ENCODE results near the gene CAPN10. TPM values are rescaled to one million over a fixed set of nuclear protein-coding genes. Genes with fewer than 3 reads are reported as not detected.
A peak's percentile ranks its signal among the peaks of the same experiment; 100 is the strongest.

Gene CAPN10
- polyA plus RNA-seq, 1 experiment, result 5.6 TPM

- ChIA-PET POLR2A (no interaction called here), CTCF (interaction anchor here (0.8 kb wide), 1 partner anchor 81 kb away, joined by 3 read pairs; no protein-coding TSS in a partner anchor)
- no peak overlapping the region for H3K4me3 ChIP-seq (ENCODE audit: low read depth, low read length)
- TF ChIP-seq CTCF (IDR thresholded peaks at IDR 0.05; ENCODE audit: low read depth, low read length), result no peak
- DNase-seq (ENCODE audit: low read depth, low spot score), result no peak
- no peak overlapping the region for H3K27ac ChIP-seq (ENCODE audit: low read depth, low read length)
- no peaks in the 10 kb centered on the region for H3K27me3 ChIP-seq (ENCODE audit: control insufficient read depth, insufficient read depth, low read length)
- H3K9me3 ChIP-seq (ENCODE audit: control insufficient read depth, insufficient read depth, low read length), result no peaks in the 10 kb centered on the region; the same call in 1 of the 2 replicates
Observed at GRCh38 chr2:240594511-240595380, 8.2 kb downstream of the CAPN10 start.

GRCh38 chr2:240595381-240596079, 9.0 kb downstream of the CAPN10 start:
- peak; percentile 42 for TF ChIP-seq CTCF (IDR thresholded peaks at IDR 0.05; ENCODE audit: low read depth, low read length)
- H3K9me3 ChIP-seq (ENCODE audit: control insufficient read depth, insufficient read depth, low read length), result no peaks in the 10 kb centered on the region; the same call in 1 of the 2 replicates
- CTCF ChIA-PET, result no interaction called here

GRCh38 chr2:240596080-240596460, 9.5 kb downstream of the CAPN10 start:
- CTCF ChIA-PET, result no interaction called here
- no peak overlapping the region for H3K4me3 ChIP-seq (ENCODE audit: low read depth, low read length)
- no peak overlapping the region for H3K27ac ChIP-seq (ENCODE audit: low read depth, low read length)
- DNase-seq (ENCODE audit: low read depth, low spot score), result no peak
- no peak for TF ChIP-seq CTCF (IDR thresholded peaks at IDR 0.05; ENCODE audit: low read depth, low read length)
- no peaks in the 10 kb centered on the region; the same call in 1 of the 2 replicates for H3K9me3 ChIP-seq (ENCODE audit: control insufficient read depth, insufficient read depth, low read length)
- POLR2A ChIA-PET, result no interaction called here
- H3K27me3 ChIP-seq (ENCODE audit: control insufficient read depth, insufficient read depth, low read length), result no peaks in the 10 kb centered on the region

More at GRCh38 chr2:240595381-240596079, 9.0 kb downstream of the CAPN10 start:
- Histone ChIP-seq H3K27me3 (ENCODE audit: control insufficient read depth, insufficient read depth, low read length) (no peaks in the 10 kb centered on the region), H3K27ac (ENCODE audit: low read depth, low read length) (no peak overlapping the region), H3K4me3 (ENCODE audit: low read depth, low read length) (no peak overlapping the region)
- POLR2A ChIA-PET, result no interaction called here
- no peak for DNase-seq (ENCODE audit: low read depth, low spot score)

DNA sequence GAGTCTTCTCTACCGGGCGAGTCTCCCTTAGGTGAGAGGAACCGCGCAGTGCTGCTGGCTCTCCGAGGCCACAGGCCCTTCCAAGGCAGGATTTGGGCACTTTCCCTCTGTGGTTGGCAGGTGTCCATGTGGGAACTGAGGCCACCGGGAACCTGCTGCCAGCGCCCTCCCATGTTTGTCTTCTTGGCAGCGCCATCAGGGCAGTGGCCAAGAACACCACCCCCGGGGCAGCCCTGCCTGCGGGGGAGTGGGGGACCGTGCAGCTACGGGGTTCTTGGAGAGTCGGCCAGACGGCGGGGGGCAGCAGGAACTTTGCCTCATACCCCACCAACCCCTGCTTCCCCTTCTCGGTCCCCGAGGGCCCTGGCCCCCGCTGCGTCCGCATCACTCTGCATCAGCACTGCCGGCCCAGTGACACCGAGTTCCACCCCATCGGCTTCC, 10.0 kb downstream of the CAPN10 start:
- TF ChIP-seq CTCF (IDR thresholded peaks at IDR 0.05; ENCODE audit: low read depth, low read length), result no peak
- no peak overlapping the region for H3K27ac ChIP-seq (ENCODE audit: low read depth, low read length)
- H3K9me3 ChIP-seq (ENCODE audit: control insufficient read depth, insufficient read depth, low read length), result no peaks in the 10 kb centered on the region; the same call in 1 of the 2 replicates
- no peak for DNase-seq (ENCODE audit: low read depth, low spot score)
- CTCF ChIA-PET, result no interaction called here
- POLR2A ChIA-PET, result no interaction called here
- H3K4me3 ChIP-seq (ENCODE audit: low read depth, low read length), result no peak overlapping the region
- H3K27me3 ChIP-seq (ENCODE audit: control insufficient read depth, insufficient read depth, low read length), result no peaks in the 10 kb centered on the region

- no peaks in the 10 kb centered on the region; the same call in 1 of the 2 replicates for H3K9me3 ChIP-seq (ENCODE audit: control insufficient read depth, insufficient read depth, low read length)
- no peaks in the 10 kb centered on the region for H3K27me3 ChIP-seq (ENCODE audit: control insufficient read depth, insufficient read depth, low read length)
- H3K4me3 ChIP-seq (ENCODE audit: low read depth, low read length), result no peak overlapping the region
- TF ChIP-seq CTCF (IDR thresholded peaks at IDR 0.05; ENCODE audit: low read depth, low read length), result no peak
- ChIA-PET POLR2A (interaction anchor here (2.1 kb wide), 1 partner anchor 11 kb away, joined by 5 read pairs; the partner anchor contains the start of gene CAPN10), CTCF (no interaction called here)
- DNase-seq (ENCODE audit: low read depth, low spot score), result no peak
- no peak overlapping the region for H3K27ac ChIP-seq (ENCODE audit: low read depth, low read length)
Observed at GRCh38 chr2:240597054-240597418, 10.5 kb downstream of the CAPN10 start.

Data from AG04450 (cell line).